Peyer's patch (tissue), 4 donors: ENCODE data around the gene SHB.
"Not testable (repeated sequence)": the region's sequence is repeated elsewhere in the genome, so short reads cannot be mapped to it uniquely, and the experiment has no call there.

Source experiments
- POLR2A ChIP-seq, 2 donors: fragments of 450-650 bp; IDR thresholded peaks; one replicate each; pipeline ENCODE4 v1.5.1; 2017; ENCODE audit warnings: antibody characterized with exemption in 2 of 2, mild to moderate bottlenecking in 2 of 2, moderate library complexity in 2 of 2
- TF ChIP-seq, protein P1 (sequence below), 6 experiments: fragments of 450-650 bp in 4 of 6; fragments of 200-600 bp in 2 of 6; sonication (generic) in 1 of 6; IDR thresholded peaks; one replicate each; pipeline ENCODE4 v1.5.1; 2017 to 2019; ENCODE audit warnings: antibody characterized with exemption in 6 of 6, mild to moderate bottlenecking in 3 of 6, moderate library complexity in 1 of 6

DNA sequence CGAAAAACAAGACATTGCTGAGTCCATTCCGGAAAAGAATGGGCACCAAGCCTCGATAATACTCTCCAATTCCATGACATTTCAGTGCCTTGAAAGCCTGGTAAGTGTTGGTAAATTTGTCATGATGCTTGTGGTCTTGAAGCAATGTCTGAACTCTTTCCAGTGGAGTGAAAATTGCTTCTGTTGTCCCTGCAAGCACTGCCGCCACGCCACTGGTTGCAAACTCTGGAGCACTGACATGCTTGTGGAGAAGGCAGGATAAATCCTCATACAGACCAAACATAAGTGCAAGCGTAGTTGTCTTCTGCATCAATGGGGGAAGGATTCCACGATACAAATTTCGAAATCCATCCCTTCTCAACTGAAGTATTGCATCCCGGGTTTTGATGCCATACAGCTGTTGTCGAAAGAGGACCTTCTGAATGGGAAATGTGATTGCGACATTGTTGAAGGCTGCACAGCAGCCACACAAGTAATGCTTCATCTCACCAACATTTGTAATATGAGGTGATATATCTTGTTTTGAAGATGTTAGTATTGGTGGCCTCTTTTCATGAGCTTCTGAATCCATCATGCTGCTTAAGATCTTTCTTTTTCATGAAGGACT lies 180.9 kb downstream of the SHB start:
- TF ChIP-seq, protein P1, sequence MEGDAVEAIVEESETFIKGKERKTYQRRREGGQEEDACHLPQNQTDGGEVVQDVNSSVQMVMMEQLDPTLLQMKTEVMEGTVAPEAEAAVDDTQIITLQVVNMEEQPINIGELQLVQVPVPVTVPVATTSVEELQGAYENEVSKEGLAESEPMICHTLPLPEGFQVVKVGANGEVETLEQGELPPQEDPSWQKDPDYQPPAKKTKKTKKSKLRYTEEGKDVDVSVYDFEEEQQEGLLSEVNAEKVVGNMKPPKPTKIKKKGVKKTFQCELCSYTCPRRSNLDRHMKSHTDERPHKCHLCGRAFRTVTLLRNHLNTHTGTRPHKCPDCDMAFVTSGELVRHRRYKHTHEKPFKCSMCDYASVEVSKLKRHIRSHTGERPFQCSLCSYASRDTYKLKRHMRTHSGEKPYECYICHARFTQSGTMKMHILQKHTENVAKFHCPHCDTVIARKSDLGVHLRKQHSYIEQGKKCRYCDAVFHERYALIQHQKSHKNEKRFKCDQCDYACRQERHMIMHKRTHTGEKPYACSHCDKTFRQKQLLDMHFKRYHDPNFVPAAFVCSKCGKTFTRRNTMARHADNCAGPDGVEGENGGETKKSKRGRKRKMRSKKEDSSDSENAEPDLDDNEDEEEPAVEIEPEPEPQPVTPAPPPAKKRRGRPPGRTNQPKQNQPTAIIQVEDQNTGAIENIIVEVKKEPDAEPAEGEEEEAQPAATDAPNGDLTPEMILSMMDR (IDR thresholded peaks at IDR 0.05): not testable (repeated sequence)
- not testable (repeated sequence) for TF ChIP-seq POLR2A (IDR thresholded peaks at IDR 0.05)
